SH-SY5Y (cell line): ENCODE results near the gene ANGPTL1.

Experiments
- GATA2 ChIP-seq: IDR thresholded peaks from 2 replicates; pipeline ENCODE4 v1.6.1; 2011; ENCODE audit warnings: mild to moderate bottlenecking, low read depth, low read length
- GATA3 ChIP-seq: IDR thresholded peaks from 2 replicates; pipeline ENCODE4 v1.6.1; 2011; ENCODE audit warnings: low read depth, mild to moderate bottlenecking, low read length, moderate library complexity

GRCh38 chr1:178821134-178821866 is 49.6 kb downstream of the ANGPTL1 start:
- TF ChIP-seq GATA2 (no peak), GATA3 (no peak)
